H9 (cell line): ENCODE measurements around the gene GGT7. TPM values are rescaled to one million over a fixed set of nuclear protein-coding genes. Genes with fewer than 3 reads are reported as not detected.

Source experiments
- DNase-seq: peaks from one replicate; pipeline ENCODE4 v3.0.0-alpha.2; 2017
- H2AFZ ChIP-seq: one replicate; pipeline ENCODE4 v1.6.1; 2013; ENCODE audit warnings: mild to moderate bottlenecking, low read length, control low read depth, moderate library complexity
- H2AK5ac ChIP-seq: 2 replicates; pipeline ENCODE4 v1.6.1; 2013; ENCODE audit warnings: low read length, control low read depth, mixed read lengths; ENCODE audit not compliant: insufficient read length
- H2BK120ac ChIP-seq: one replicate; pipeline ENCODE4 v1.6.1; 2013; ENCODE audit warnings: low read depth, mild to moderate bottlenecking, low read length, control low read depth, inconsistent platforms; ENCODE audit not compliant: poor library complexity, severe bottlenecking
- H2BK12ac ChIP-seq: 2 replicates; pipeline ENCODE4 v1.6.1; 2013; ENCODE audit warnings: low read length, control low read depth, mixed read lengths, low read depth; ENCODE audit not compliant: insufficient read length
- H2BK15ac ChIP-seq: 2 replicates; pipeline ENCODE4 v1.6.1; 2013; ENCODE audit warnings: low read depth, low read length, control low read depth
- H2BK20ac ChIP-seq: one replicate; pipeline ENCODE4 v1.6.1; 2013; ENCODE audit warnings: low read depth, mild to moderate bottlenecking, low read length, control low read depth, inconsistent platforms; ENCODE audit not compliant: poor library complexity, severe bottlenecking
- H2BK5ac ChIP-seq: 2 replicates; pipeline ENCODE4 v1.6.1; 2013; ENCODE audit warnings: low read length, control low read depth, mixed read lengths; ENCODE audit not compliant: insufficient read length
- H3K14ac ChIP-seq: 2 replicates; pipeline ENCODE4 v1.6.1; 2013; ENCODE audit warnings: low read length, control low read depth; ENCODE audit not compliant: insufficient read depth
- H3K18ac ChIP-seq: 2 replicates; pipeline ENCODE4 v1.6.1; 2013; ENCODE audit warnings: low read depth, mild to moderate bottlenecking, mixed read lengths, low read length, control low read depth; ENCODE audit not compliant: insufficient read length
- H3K23ac ChIP-seq: 2 replicates; pipeline ENCODE4 v1.6.1; 2013; ENCODE audit warnings: low read length, control low read depth, mixed read lengths, low read depth; ENCODE audit not compliant: insufficient read length
- H3K23me2 ChIP-seq: 2 replicates; pipeline ENCODE4 v1.6.1; 2013; ENCODE audit warnings: low read depth, mild to moderate bottlenecking, mixed read lengths, low read length, control low read depth; ENCODE audit not compliant: insufficient read length, poor library complexity, severe bottlenecking
- H3K27ac ChIP-seq: 2 replicates; pipeline ENCODE4 v1.5.1; 2013; ENCODE audit warnings: low read length, control low read depth, mixed read lengths, low read depth; ENCODE audit not compliant: insufficient read length
- H3K27me3 ChIP-seq: 2 replicates; pipeline ENCODE4 v1.6.1; 2013; ENCODE audit warnings: low read length, control low read depth, inconsistent platforms; ENCODE audit not compliant: insufficient read depth
- H3K4ac ChIP-seq: 2 replicates; pipeline ENCODE4 v1.6.1; 2013; ENCODE audit warnings: low read depth, mild to moderate bottlenecking, control low read depth, inconsistent platforms, low read length, moderate library complexity
- H3K4me1 ChIP-seq: 2 replicates; pipeline ENCODE4 v1.6.1; 2013; ENCODE audit warnings: low read length, control low read depth, inconsistent platforms; ENCODE audit not compliant: insufficient read depth
- H3K4me2 ChIP-seq: 2 replicates; pipeline ENCODE4 v1.6.1; 2013; ENCODE audit warnings: low read length, control low read depth, mixed read lengths; ENCODE audit not compliant: insufficient read length, insufficient read depth
- H3K56ac ChIP-seq: 2 replicates; pipeline ENCODE4 v1.6.1; 2013; ENCODE audit warnings: low read depth, mild to moderate bottlenecking, mixed read lengths, low read length, control low read depth; ENCODE audit not compliant: insufficient read length
- H3K79me1 ChIP-seq: 2 replicates; pipeline ENCODE4 v1.6.1; 2013; ENCODE audit warnings: low read depth, mild to moderate bottlenecking, moderate library complexity, low read length, control low read depth, inconsistent platforms; ENCODE audit not compliant: insufficient read depth, poor library complexity, severe bottlenecking
- H3K79me2 ChIP-seq: 2 replicates; pipeline ENCODE4 v1.6.1; 2013; ENCODE audit warnings: low read length, control low read depth, inconsistent platforms; ENCODE audit not compliant: insufficient read depth
- H3K9ac ChIP-seq: 2 replicates; pipeline ENCODE4 v1.6.1; 2013; ENCODE audit warnings: low read length, control low read depth, mixed read lengths; ENCODE audit not compliant: insufficient read length; ENCODE audit errors: extremely low read depth
- H3K9me3 ChIP-seq: one replicate; pipeline ENCODE4 v1.6.1; 2013; ENCODE audit warnings: low read depth, low read length, inconsistent platforms; ENCODE audit not compliant: control insufficient read depth
- H3T11ph ChIP-seq: one replicate; pipeline ENCODE4 v1.6.1; 2013; ENCODE audit warnings: mild to moderate bottlenecking, low read length, control low read depth, inconsistent platforms
- H4K20me1 ChIP-seq: one replicate; pipeline ENCODE4 v1.6.1; 2013; ENCODE audit not compliant: control insufficient read depth, insufficient read length, insufficient read depth
- H4K5ac ChIP-seq: 2 replicates; pipeline ENCODE4 v1.6.1; 2013; ENCODE audit warnings: low read depth, mild to moderate bottlenecking, mixed read lengths, low read length, control low read depth; ENCODE audit not compliant: insufficient read length
- H4K8ac ChIP-seq: replicated peaks from 2 replicates; pipeline ENCODE4 v1.6.1; 2013; ENCODE audit warnings: low read length, control low read depth, mixed read lengths, low read depth; ENCODE audit not compliant: insufficient read length
- H4K91ac ChIP-seq: 2 replicates; pipeline ENCODE4 v1.6.1; 2013; ENCODE audit warnings: low read depth, mild to moderate bottlenecking, moderate library complexity, mixed read lengths, low read length, control low read depth; ENCODE audit not compliant: insufficient read length
- H3K27ac Mint-ChIP-seq, 3 experiments: 2 replicates in 2 of 3; 3 replicates in 1 of 3; pipeline ENCODE4 v1.8.0; 2020 to 2021; ENCODE audit warnings: mixed read lengths in 3 of 3, mild to moderate bottlenecking in 1 of 3, moderate library complexity in 1 of 3
- H3K27me3 Mint-ChIP-seq: 2 replicates; pipeline ENCODE4 v1.8.0; 2021; ENCODE audit warnings: low read depth, mild to moderate bottlenecking, moderate library complexity, mixed read lengths
- H3K36me3 Mint-ChIP-seq, 3 experiments: 2 replicates in 2 of 3; 3 replicates in 1 of 3; pipeline ENCODE4 v1.8.0; 2020 to 2021; ENCODE audit warnings: low read depth in 3 of 3, mixed read lengths in 3 of 3; ENCODE audit not compliant: insufficient read depth in 1 of 3
- H3K4me1 Mint-ChIP-seq, 2 experiments: 2 replicates each; pipeline ENCODE4 v1.8.0; 2020; ENCODE audit warnings: mixed read lengths in 2 of 2
- H3K4me3 Mint-ChIP-seq, 2 experiments: 2 replicates in 1 of 2; 3 replicates in 1 of 2; pipeline ENCODE4 v1.8.0; 2020 to 2021; ENCODE audit warnings: mild to moderate bottlenecking in 2 of 2, mixed read lengths in 2 of 2, moderate library complexity in 1 of 2
- H3K9me3 Mint-ChIP-seq, 2 experiments: 2 replicates in 1 of 2; 3 replicates in 1 of 2; pipeline ENCODE4 v1.8.0; 2020; ENCODE audit warnings: mild to moderate bottlenecking in 2 of 2, mixed read lengths in 2 of 2, moderate library complexity in 1 of 2
- WGBS: extraction: QIAGEN DNeasy Blood & Tissue Kit; methylation state at CpG from one replicate; pipeline ENCODE4 v1.1.7; 2013; ENCODE audit warnings: missing lambda C conversion rate, low lambda C conversion rate, mixed read lengths; ENCODE audit not compliant: insufficient read length; ENCODE audit errors: extremely low coverage; 5-methylcytosine and 5-hydroxymethylcytosine counted together
- total RNA-seq: library from RNA; stranded (reverse); gene quantifications from 2 replicates; pipeline ENCODE4 v1.2.1, GENCODE V29; 2021
- TF ChIP-seq, protein P1 (sequence below): fragments of 200-600 bp; sonication (generic); conservative IDR thresholded peaks from 3 replicates; pipeline ENCODE4 v1.8.0; 2021; ENCODE audit warnings: antibody characterized with exemption, mild to moderate bottlenecking

Gene GGT7
- total RNA-seq, 1 experiment from 2014 or later = 38.6 TPM

DNA sequence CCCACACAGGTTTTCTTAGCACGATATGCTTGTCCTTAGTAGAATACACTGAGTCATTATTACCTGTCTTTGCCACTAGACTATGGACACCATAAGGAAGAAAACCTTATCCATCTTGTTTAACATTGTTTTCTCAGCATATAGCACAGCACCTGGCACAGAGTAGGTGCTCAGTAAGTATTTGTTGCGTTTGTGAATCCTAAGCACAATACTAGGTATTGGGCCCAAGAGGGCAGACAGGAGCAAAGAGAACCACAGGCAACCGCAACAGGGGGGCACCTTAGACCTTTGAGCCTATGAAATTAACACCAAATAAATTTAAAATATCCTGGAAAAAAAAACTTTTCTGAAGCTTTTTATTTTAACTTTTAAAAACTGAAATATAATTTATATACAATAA, 43.5 kb downstream of the GGT7 start:
- H3K4me3 Mint-ChIP-seq = no peak overlapping the region

More for the DNA sequence above, 43.5 kb downstream of the GGT7 start:
- H4K20me1 ChIP-seq = no peaks in the 10 kb centered on the region
- Mint-ChIP-seq H3K27me3 (peaks cover 23% of the 10 kb centered on the region), H3K9me3 (peaks cover 0 to under 1% of the 10 kb centered on the region in 2 experiments; a peak in 1 of 5 replicates), H3K27ac (no peak overlapping the region), H3K4me1 (peaks cover 7 to 9% of the 10 kb centered on the region in 2 experiments), H3K36me3 (no peaks in the 10 kb centered on the region)
- H2BK120ac ChIP-seq = no peak overlapping the region
- H3T11ph ChIP-seq = no peak overlapping the region
- H3K4me2 ChIP-seq = no peak overlapping the region
- no peak overlapping the region for H2BK5ac ChIP-seq
- H4K8ac ChIP-seq = no peak overlapping the region
- no peaks in the 10 kb centered on the region for H3K27me3 ChIP-seq
- no peaks in the 10 kb centered on the region for H3K4me1 ChIP-seq
- no peak overlapping the region for H3K56ac ChIP-seq
- no peak overlapping the region for H4K5ac ChIP-seq
- H2BK12ac ChIP-seq = no peak overlapping the region
- H3K79me2 ChIP-seq = no peaks in the 10 kb centered on the region
- no peak overlapping the region for H3K9ac ChIP-seq
- H3K4ac ChIP-seq = no peak overlapping the region
- no peak overlapping the region for H3K18ac ChIP-seq
- WGBS = no CpG with 5 or more reads among the region's 3 CpGs
- H3K27ac ChIP-seq = no peak overlapping the region
- no peak overlapping the region for H3K23ac ChIP-seq
- no peak for DNase-seq
- H3K79me1 ChIP-seq = no peaks in the 10 kb centered on the region
- no peak overlapping the region for H2AFZ ChIP-seq
- peaks cover 5% of the 10 kb centered on the region for H3K23me2 ChIP-seq
- no peak overlapping the region for H3K14ac ChIP-seq
- no peak overlapping the region for H2BK15ac ChIP-seq
- H2AK5ac ChIP-seq = no peak overlapping the region
- H2BK20ac ChIP-seq = no peak overlapping the region
- no peaks in the 10 kb centered on the region for H3K9me3 ChIP-seq
- TF ChIP-seq, protein P1, sequence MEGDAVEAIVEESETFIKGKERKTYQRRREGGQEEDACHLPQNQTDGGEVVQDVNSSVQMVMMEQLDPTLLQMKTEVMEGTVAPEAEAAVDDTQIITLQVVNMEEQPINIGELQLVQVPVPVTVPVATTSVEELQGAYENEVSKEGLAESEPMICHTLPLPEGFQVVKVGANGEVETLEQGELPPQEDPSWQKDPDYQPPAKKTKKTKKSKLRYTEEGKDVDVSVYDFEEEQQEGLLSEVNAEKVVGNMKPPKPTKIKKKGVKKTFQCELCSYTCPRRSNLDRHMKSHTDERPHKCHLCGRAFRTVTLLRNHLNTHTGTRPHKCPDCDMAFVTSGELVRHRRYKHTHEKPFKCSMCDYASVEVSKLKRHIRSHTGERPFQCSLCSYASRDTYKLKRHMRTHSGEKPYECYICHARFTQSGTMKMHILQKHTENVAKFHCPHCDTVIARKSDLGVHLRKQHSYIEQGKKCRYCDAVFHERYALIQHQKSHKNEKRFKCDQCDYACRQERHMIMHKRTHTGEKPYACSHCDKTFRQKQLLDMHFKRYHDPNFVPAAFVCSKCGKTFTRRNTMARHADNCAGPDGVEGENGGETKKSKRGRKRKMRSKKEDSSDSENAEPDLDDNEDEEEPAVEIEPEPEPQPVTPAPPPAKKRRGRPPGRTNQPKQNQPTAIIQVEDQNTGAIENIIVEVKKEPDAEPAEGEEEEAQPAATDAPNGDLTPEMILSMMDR = peak; percentile 57; the same call in 2 of the 3 replicates
- H4K91ac ChIP-seq = no peak overlapping the region
